ENCODE results near the gene TMEM191B. TPM values are rescaled to one million over a fixed set of nuclear protein-coding genes. Genes with fewer than 3 reads are reported as not detected.
A peak's percentile ranks its signal among the peaks of the same experiment; 100 is the strongest.
"Not testable (repeated sequence)": the region's sequence is repeated elsewhere in the genome, so short reads cannot be mapped to it uniquely, and the experiment has no call there.

Gene TMEM191B
- total and polyA plus RNA-seq, 3 experiments from 2014 or later: 1.3 to 2.6 (median 1.9) TPM

GRCh38 chr22:18573483-18574164 lies 46.0 kb downstream of the TMEM191B start:
- H3K27ac Mint-ChIP-seq; H3K4me3 Mint-ChIP-seq; H3K4me1 ChIP-seq (ENCODE audit: insufficient read depth, low read length); H3K27me3 ChIP-seq (ENCODE audit: insufficient read depth, low read length, poor library complexity, severe bottlenecking); H3K27ac ChIP-seq (ENCODE audit: low read depth, low read length); CTCF ChIA-PET; H3K4me3 ChIP-seq (ENCODE audit: low read length); H3K9me3 Mint-ChIP-seq; H3K36me3 Mint-ChIP-seq; DNase-seq; H3K9me3 ChIP-seq (ENCODE audit: low read length); H3K27me3 Mint-ChIP-seq; POLR2A ChIA-PET; H3K4me1 Mint-ChIP-seq; H3K36me3 ChIP-seq (ENCODE audit: insufficient read depth, low read length): not testable (repeated sequence)

- POLR2A ChIA-PET; H3K9me3 ChIP-seq (ENCODE audit: low read length); H3K4me1 ChIP-seq (ENCODE audit: insufficient read depth, low read length); H3K9me3 Mint-ChIP-seq; CTCF ChIA-PET; H3K27ac Mint-ChIP-seq; H3K4me1 Mint-ChIP-seq; H3K27me3 ChIP-seq (ENCODE audit: insufficient read depth, low read length, poor library complexity, severe bottlenecking); H3K36me3 Mint-ChIP-seq; H3K36me3 ChIP-seq (ENCODE audit: insufficient read depth, low read length); H3K27ac ChIP-seq (ENCODE audit: low read depth, low read length); H3K4me3 Mint-ChIP-seq; H3K27me3 Mint-ChIP-seq; DNase-seq; H3K4me3 ChIP-seq (ENCODE audit: low read length): not testable (repeated sequence)
Measured at GRCh38 chr22:18574555-18574954, 47.0 kb downstream of the TMEM191B start.

GRCh38 chr22:18575686-18576085 lies 48.1 kb downstream of the TMEM191B start:
- H3K4me1 ChIP-seq (ENCODE audit: insufficient read depth, low read length); H3K9me3 ChIP-seq (ENCODE audit: low read length); H3K4me3 ChIP-seq (ENCODE audit: low read length); H3K27ac ChIP-seq (ENCODE audit: low read depth, low read length); H3K27ac Mint-ChIP-seq; H3K27me3 Mint-ChIP-seq; H3K36me3 ChIP-seq (ENCODE audit: insufficient read depth, low read length); H3K9me3 Mint-ChIP-seq; H3K4me3 Mint-ChIP-seq; POLR2A ChIA-PET; CTCF ChIA-PET; H3K36me3 Mint-ChIP-seq; H3K27me3 ChIP-seq (ENCODE audit: insufficient read depth, low read length, poor library complexity, severe bottlenecking); DNase-seq; H3K4me1 Mint-ChIP-seq: not testable (repeated sequence)

- H3K27me3 Mint-ChIP-seq; H3K27ac ChIP-seq (ENCODE audit: low read depth, low read length); CTCF ChIA-PET; DNase-seq; H3K4me1 Mint-ChIP-seq; H3K27me3 ChIP-seq (ENCODE audit: insufficient read depth, low read length, poor library complexity, severe bottlenecking); H3K4me3 Mint-ChIP-seq; H3K36me3 Mint-ChIP-seq; H3K9me3 Mint-ChIP-seq; H3K4me1 ChIP-seq (ENCODE audit: insufficient read depth, low read length); H3K4me3 ChIP-seq (ENCODE audit: low read length); H3K27ac Mint-ChIP-seq; H3K9me3 ChIP-seq (ENCODE audit: low read length); POLR2A ChIA-PET; H3K36me3 ChIP-seq (ENCODE audit: insufficient read depth, low read length): not testable (repeated sequence)
Measured at GRCh38 chr22:18577090-18577818, 49.7 kb downstream of the TMEM191B start.

- H3K4me3 Mint-ChIP-seq; H3K27ac ChIP-seq (ENCODE audit: low read depth, low read length); CTCF ChIA-PET; H3K4me1 Mint-ChIP-seq; H3K27me3 ChIP-seq (ENCODE audit: insufficient read depth, low read length, poor library complexity, severe bottlenecking); POLR2A ChIA-PET; H3K27ac Mint-ChIP-seq; H3K9me3 Mint-ChIP-seq; H3K9me3 ChIP-seq (ENCODE audit: low read length); H3K4me3 ChIP-seq (ENCODE audit: low read length); H3K4me1 ChIP-seq (ENCODE audit: insufficient read depth, low read length); H3K36me3 ChIP-seq (ENCODE audit: insufficient read depth, low read length); H3K27me3 Mint-ChIP-seq; H3K36me3 Mint-ChIP-seq: not testable (repeated sequence)
- peak in 2 of 5 donors; percentile 27 to 54 for DNase-seq
Measured at GRCh38 chr22:18577847-18578246, 50.2 kb downstream of the TMEM191B start.

Other genes starting within 250 kb of the TMEM191B start
- not detected for gene GGTLC3, start 9.6 kb upstream of the TMEM191B start, total RNA-seq
- gene GGTLC3, start 9.6 kb upstream of the TMEM191B start, polyA plus RNA-seq: not detected
- 1 to 10 TPM; 1.2 to 1.6 TPM for gene RIMBP3, start 84.1 kb downstream of the TMEM191B start, total RNA-seq
- 2.8 TPM for gene RIMBP3, start 84.1 kb downstream of the TMEM191B start, polyA plus RNA-seq

Measured in CD8-positive, alpha-beta memory T cell (primary cell).